DMS 273 (cell line): Measurements from ENCODE around the gene TRIP10.
"Not testable (repeated sequence)": the region's sequence is repeated elsewhere in the genome, so short reads cannot be mapped to it uniquely, and the experiment has no call there.

ENCODE experiments used
- DNase-seq: peaks from one replicate; lab custom pipeline; 2025; ENCODE audit not compliant: unreplicated experiment; lab: John Stamatoyannopoulos, UW

Gene TRIP10, protein sequence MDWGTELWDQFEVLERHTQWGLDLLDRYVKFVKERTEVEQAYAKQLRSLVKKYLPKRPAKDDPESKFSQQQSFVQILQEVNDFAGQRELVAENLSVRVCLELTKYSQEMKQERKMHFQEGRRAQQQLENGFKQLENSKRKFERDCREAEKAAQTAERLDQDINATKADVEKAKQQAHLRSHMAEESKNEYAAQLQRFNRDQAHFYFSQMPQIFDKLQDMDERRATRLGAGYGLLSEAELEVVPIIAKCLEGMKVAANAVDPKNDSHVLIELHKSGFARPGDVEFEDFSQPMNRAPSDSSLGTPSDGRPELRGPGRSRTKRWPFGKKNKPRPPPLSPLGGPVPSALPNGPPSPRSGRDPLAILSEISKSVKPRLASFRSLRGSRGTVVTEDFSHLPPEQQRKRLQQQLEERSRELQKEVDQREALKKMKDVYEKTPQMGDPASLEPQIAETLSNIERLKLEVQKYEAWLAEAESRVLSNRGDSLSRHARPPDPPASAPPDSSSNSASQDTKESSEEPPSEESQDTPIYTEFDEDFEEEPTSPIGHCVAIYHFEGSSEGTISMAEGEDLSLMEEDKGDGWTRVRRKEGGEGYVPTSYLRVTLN

DNA sequence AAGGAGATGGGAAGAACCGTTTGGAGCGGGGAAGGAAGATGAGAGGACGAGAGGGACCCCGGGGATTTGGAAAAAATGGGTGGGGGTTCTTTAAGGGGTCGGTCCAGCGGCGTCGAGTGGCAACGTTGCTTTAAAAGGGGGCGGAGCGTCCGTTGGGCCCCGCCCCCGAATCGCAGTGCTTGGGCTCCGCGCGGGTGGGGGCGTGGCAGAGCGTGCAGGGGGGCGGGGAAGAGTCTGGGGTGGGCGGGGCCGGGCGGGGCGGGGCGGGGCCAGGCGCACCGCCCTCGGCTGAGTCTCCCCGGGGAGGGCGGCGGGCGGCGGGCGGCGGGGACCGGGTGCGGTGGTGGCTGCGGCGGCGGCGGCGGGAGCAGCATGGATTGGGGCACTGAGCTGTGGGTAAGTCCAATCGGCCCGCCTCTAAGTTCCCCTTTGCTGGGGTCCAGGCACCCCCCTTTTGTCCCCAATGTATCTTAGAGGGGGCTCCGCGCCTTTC is at the start of gene TRIP10:
Gene TRIP10, plus strand, starts transcription at position 291 of the 493 bp plus-strand sequence. Its CDS starts 82 bp downstream, at position 373.
- DNase-seq: peak; percentile 87

DNA sequence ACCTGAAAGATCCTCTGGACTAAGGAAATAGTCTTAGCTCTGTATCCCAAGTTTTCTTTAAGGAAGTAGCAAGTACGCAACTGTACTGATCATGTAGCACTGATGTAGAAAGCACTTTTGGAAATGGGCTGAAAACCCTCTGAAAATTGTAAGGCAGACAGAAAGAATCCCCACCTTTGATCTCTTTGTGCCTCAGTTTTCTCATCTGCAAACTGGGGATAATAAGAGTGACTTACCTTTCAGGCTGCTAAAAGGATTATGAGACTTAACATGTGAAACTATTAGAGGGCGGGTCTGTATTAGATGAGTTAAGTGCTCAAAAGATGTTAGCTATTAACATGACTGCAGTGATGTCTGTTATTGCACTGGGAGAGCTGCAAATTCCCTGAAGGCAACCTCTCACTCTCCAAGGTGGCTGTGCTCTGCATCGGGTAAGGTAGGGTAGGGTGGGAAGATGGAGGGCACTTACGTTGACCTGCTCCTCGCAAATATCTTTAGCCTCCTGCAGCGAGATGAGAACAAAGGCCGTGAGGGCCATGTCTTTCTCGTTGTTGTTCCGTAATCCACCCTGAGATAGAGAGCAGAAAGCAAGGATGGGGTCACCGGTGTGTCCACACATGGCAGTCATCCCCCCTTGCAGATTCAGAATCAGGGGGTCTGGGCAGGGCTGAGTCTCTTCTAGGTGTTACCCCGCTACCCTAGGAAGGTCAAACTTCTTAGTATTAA is 49.2 kb upstream of the TRIP10 start:
- no peak for DNase-seq

DNA sequence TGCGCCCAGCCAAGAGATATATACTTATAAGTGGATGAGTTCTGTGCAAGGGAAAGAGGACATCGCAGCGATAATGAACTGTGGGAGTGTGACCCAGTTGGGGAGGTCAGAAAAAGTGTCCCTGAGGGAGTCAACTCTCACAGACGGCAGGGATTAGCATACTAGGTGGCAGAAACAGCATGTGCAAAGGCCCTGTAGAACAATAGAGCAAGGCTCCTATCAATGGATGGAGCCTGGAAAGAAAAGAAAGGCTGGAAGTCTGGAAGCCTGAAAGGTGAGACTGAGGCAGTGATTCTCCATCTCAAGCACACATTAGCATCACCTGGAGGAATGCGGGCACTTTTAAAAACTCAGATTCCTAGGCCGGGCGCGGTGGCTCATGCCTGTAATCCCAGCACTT is 48.1 kb upstream of the TRIP10 start:
- no peak for DNase-seq

DNA sequence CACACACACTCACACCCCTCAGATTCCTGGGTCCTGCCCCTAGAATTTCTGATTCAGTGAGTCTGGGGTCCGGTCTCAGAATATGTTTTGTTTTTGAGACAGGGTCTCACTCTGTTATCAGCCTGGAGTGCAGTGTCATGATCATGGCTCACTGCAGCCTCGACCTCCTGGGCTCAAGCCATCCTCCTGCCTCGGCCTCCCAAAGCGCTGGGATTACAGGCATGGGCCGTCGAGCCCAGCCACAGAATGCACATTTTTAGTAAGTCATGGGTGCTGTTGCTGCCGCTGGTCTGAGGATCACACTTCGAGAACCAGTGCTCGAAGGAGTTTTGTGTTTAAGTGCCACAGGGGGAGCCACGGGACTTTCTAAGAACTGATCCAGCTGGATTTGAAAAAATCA is 47.5 kb upstream of the TRIP10 start:
- no peak for DNase-seq

DNA sequence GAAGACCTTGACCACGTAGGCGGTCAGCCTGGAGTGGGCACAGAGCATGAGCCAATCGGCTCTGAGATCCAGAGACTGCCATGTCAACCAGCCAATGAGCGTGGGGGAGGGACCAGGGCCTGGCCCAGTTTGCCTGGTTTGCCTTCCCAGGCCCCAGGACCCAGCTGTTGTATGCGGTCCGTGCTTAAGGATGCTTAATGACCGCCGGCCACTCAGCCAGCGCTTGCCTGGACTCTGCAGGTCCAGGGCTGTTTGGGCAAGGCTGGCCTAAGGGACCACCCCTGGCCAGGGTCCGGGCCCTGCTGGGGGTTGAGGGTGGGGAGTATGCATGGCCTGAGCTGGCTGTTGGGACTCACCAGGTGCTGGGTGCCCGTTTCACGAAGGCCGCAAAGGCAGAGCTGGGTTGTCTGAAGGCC is 46.4 kb upstream of the TRIP10 start:
- DNase-seq: no peak

DNA sequence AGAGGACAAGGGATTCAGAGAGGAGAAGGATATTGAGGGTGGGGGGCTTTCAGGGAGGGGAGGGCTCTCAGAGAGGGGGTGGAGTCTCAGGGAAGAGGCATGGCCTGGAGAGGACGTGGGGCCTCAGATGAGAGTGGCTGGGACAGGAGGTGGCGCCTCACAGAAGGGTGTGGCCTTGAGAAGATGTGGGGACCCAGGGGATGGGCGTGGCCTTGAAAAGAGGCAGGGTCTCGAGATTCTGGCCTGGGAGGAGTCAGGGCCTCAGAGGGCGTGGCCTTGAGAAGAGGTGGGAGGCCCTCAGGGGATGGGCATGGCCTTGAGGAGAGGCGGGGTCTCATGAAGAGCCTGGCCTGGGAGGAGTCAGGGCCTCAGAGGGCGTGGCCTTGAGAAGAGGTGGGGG is 45.8 kb upstream of the TRIP10 start:
- DNase-seq: no peak

DNA sequence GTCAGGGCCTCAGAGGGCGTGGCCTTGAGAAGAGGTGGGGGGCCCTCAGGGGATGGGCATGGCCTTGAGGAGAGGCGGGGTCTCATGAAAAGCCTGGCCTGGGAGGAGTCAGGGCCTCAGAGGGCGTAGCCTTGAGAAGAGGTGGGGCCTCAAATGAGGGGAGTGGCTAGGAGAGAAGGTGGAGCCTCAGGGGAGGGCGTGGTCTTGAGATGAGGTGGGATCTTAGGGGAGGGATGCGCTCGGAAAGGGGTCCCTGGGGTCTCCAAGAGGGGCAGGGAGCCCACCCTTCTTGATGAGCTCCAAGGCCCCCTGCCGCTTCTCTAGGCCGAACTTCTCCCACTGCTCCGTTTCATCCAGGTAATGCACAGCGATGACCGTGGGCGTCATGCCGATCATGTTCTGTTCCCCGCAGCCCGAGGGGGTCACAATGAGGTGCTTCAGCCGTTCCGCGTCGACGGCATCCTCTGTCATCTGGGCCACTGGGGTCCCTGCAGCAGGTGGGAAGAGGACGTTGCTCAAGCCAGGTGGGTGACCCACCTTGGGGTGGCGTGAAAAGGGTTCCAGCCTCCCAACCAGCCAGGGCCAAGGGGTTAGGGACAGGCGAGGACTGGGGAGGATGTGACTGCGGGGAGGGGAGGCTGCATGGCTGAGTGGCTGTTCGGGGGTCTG is 45.2 kb upstream of the TRIP10 start:
- DNase-seq: no peak

DNA sequence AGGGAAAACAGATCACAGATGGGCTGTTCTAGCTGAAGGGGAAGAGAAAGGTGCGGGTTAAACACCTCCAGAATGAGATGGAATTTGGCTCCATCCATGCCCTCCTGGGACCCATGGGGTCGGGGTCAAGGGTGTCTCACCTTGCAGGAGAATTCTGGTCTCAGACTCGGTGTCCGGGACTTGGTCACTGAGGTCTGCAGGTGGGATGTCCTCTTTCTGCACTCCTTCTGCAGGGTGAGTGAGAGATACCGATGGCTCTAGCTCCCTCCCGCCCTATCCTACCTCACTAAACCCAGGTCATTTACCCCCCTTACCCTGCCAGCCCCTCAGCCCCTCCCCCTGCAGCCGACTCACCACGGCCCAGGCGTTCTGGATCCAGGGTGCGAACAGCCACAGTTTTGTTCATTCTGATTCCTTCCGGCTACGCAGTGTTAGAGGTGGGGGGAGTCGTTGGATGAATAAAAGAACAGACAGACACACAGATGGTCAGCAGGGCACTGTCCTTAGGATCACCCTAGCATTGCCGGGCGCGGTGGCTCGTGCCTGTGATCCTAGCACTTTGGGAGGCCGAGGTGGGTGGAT is 43.1 kb upstream of the TRIP10 start:
- no peak for DNase-seq

DNA sequence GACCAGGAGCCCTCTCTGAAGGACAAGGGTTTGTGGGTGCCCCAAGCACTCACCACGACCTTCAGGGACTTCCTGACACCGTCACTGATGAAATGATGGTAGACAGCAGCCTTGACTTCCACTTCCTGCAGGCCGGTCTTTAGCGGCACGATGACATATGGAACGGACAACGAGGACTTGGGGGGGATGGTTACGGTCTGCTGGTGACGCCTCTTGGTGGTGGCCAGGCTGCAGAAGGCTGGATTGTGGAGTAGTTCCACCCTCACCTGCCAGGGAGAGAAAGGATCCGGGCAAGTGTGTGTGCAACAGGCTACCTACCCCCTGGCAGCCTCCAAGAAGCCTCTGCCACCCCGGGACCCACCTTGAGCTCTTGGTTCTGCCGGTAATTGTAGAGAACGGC is 42.2 kb upstream of the TRIP10 start:
- DNase-seq: no peak

DNA sequence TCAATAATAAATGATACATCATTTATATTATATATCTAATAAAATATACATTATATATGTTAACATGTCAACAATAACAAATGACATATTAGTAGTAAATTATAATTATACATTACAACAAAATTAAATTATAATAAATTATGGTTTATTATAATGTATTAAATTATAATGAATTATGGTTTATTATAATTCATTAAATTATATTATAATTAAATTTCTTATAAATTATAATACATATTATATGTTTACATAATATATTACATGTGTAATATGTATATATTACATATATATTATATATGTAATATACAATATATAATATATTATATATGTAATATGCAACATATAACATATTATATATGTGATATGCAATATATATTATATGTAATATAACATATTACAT is 39.5 kb upstream of the TRIP10 start:
- DNase-seq: no peak

DNA sequence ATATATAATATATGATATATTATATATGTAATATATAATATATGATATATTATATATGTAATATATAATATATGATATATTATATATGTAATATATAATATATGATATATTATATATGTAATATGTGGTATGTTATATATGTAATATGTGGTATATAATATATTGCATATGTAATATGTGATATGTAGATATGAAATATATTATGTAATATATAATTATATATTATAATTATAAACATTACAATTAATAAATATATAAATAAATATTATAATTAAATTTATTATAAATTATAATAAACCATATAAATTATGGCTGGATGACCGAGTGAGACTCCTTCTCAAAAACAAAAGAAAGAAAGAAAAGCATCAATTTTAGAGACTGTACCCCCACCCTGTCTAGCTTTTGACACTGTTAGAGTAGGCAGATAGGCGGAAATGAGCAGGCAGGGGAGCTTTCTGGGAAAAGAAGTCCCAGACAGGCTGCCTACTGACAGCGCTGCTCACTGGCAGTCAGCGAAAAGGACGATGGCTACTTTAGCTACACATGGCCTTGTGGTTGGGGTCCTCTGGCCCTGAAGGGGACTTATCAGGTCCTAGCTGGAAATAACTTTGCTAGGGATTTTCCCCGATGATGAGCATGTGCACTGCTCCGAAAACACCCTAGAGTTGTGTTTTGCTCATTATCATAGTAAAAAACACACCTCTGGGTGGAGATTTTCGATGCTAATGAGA is 38.7 kb upstream of the TRIP10 start:
- DNase-seq: no peak

DNA sequence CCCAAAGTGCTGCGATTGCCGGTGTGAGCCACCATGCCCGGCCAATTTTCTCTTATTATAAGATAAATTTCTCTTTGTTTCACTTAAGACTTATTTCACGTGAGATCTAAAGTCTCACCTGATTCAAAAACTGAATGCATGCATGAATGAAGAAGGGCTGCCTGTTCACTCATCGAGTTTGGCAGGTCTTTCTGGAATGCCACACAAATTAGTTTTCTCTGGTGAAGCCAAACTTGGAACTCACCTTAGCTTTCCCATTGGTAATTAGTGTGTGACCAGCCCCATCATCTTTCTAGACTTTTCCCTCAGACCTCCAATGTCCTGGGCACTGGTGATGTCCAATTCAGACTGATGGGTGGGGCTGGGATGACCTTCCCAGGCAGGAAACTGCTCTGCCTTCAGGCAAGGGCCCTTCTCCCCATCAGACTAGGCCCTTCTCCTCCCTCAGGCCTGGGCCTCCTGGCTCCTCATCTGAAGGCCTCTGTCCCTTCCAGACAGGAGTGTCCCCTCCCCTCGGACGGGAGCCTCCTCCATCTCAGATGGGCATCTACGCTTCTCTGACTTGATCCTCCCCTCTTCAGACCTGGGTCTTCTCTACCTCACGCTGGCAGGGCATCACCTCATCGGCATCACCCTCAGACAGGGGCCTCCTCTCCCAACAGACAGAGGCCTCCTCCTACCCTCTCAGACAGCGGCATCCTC is 33.4 kb upstream of the TRIP10 start:
- no peak for DNase-seq

DNA sequence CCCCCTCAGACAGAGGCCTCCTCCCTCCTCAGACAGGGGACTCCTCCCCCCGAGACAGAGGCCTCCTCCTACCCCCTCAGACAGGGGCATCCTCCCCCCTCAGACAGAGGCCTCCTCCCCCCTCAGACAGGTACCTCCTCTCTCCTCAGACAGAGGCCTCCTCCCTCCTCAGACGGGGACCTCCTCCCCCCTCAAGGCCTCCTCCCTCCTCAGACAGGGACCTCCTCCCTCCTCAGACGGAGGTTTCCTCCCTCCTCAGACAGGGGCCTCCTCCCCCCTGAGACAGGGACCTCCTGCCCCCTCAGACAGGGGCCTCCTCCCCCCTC is 32.9 kb upstream of the TRIP10 start:
- DNase-seq: no peak

DNA sequence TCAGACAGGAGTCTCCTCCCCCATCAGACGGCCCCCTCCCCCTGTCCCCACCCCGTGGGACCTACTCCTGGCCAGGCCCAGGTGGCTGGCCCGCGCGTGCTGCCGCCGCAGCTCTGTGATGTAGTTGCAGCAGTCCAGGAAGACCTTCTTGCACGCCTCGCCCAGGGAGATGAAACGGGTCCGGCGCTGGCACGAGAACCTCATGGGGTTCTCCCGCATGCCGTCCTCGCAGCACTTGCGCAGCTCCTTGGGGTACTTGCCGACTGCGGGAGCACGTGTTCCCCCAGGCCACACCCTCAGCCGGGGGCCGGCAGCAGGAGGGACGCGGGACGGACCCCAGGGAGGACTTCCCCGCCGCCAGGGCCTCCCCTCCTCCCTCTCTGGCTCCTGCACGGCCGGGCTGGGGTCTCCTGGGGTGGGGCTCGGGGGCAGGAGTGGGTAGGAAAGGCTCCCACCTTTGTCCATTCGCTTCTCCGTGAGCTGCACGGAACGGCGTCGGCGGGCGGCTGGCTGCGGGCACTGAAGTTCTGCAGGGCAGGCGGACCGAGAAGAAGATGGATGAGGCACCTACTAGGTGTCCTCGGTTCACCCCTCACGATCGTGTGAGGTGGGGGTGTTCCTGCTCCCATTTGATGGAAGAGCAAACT is 32.3 kb upstream of the TRIP10 start:
- DNase-seq: no peak

DNA sequence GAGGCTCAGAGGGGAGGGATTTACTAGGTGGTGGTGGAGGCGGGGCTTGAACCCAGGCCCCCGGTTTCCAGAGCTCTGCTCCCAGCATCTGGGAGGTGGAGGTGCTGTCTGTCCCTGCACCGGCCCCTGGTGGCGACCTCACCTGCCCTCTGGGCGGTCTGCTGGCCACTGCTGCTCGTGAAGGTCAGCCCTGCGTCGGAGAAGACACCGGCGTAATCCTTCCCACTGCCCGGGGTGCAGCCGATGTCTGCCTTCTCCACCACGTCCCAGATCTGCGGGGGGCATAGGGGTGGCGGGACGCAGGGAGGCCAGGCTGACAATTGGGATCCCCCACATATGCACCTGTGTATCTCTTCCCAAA is 31.8 kb upstream of the TRIP10 start:
- no peak for DNase-seq

DNA sequence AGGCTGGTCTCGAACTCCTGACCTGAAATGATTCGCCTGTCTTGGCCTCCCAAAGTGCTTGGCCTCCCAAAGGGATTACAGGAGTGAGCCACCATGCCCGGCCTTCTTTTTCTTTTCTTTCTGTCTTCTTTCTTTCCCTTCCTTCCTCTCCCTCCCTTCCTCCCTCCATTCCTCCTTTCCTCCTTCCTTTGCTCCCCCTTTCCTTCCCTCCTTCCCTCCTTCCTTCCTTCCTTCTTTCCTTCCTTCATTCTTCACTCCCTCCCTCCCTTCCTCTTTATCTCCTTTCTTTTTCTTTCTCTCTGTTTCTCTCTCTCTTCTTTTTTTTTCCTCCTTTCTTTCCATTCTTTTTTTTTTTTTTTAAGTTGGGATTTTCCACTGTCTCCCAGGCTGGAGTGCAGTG is 31.1 kb upstream of the TRIP10 start:
- DNase-seq: no peak

DNA sequence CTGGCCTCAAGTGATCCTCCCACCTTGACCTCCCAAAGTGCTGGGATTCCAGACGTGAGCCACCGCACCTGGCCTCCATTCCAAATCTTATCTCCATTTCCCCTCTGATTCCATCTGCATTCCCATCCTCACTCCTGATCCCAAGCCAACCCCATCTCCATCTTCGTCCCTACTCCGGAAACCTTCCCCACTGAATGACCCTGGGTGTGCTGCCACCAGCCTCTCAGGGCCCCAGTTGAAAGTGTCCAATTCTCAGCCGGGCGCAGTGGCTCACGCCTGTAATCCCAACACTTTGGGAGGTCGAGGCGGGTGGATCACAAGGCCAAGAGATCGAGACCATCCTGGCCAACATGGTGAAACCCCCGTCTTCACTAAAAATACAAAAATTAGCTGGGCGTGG is 30.6 kb upstream of the TRIP10 start:
- DNase-seq: not testable (repeated sequence)

DNA sequence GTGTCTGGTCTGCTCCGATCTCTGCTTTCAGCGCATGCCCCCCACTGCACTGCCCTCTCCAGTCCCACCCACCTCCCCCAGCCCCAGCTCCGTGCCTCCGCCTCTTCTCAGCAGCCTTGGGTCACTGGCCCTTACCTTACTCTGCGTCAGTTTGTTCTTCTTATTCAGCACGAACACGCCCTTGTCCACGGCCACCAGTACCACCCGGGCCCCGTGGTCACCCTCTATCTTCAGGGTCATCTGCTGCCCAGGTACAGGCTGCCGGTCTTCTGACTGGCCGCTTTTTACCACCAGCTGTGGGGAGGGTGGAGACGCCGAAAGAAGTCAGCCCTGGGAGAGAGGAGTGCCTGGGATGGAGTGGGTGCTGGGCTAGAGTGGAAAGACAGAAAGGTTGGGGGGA is 29.9 kb upstream of the TRIP10 start:
- DNase-seq: no peak

DNA sequence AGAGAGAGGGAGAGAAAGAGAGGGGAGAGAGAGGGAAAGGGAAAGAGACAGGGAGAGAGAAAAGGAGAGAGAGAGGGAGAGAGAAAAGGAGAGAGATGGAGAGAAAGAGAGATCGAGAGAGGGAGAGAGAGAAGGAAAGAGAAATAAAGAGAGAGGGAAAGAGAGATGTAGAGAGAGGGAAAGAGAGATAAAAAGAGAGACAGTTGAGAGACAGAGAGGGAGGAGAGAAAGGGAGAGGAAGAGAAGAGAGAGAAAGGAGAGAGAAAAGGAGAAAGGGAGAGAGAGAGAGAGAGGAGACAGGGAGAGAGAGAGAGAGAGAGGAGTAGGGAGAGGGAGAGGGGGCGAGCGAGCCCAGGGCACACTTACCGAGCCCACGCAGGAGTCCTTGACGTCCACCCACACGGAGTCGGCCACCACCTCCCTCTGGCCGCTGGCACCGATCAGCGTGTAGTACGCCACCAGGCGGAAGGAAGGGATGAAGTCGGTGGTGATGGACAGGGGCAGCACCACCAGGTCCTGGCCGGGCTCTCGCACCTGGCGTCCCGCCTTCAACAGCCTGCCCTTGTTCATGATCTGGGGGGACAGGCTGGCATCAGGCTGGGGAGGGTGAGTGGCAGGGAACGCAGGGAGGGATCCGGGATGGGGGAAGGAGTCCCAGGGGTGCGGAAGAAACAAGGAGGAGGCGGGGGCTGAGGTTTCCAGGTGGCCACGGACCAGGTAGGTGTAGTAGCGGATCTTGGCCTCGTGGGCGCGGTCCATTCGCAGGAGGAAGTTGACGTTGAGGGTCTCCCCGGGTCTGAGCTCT is 29.0 kb upstream of the TRIP10 start:
- no peak for DNase-seq
